GM18517 (cell line): ENCODE data around the gene ZCCHC14.
"Not testable (repeated sequence)": the region's sequence is repeated elsewhere in the genome, so short reads cannot be mapped to it uniquely, and the experiment has no call there.

Experiments
- ATAC-seq: cut with Tn5 transposase; IDR thresholded peaks from one replicate; pipeline ENCODE4 v1.9.1; 2021; ENCODE audit warnings: mild to moderate bottlenecking, moderate library complexity; ENCODE audit not compliant: unreplicated experiment

The ZCCHC14 gene

GRCh38 chr16:87482670-87483069, 10.2 kb downstream of the ZCCHC14 start:
- not testable (repeated sequence) for ATAC-seq

DNA sequence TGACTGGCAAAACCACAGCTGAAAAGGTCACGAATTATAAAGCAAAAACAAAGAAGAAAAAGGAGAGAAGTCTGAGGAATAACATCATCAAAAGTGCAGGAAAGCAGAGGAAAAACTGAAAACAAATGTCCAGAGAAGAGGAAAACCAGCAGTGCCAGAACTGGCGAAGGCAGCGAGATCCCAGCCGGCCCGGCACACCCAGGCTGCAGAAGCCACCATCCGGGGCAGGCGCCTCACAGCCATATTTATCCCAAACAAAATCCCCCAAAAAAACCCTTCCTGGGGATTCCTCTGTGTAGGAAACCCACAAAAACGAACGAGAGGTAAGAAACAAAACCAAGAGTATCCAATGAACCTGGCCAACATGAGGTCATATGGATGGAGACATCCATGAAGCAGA, 10.6 kb downstream of the ZCCHC14 start:
- ATAC-seq = no peak

DNA sequence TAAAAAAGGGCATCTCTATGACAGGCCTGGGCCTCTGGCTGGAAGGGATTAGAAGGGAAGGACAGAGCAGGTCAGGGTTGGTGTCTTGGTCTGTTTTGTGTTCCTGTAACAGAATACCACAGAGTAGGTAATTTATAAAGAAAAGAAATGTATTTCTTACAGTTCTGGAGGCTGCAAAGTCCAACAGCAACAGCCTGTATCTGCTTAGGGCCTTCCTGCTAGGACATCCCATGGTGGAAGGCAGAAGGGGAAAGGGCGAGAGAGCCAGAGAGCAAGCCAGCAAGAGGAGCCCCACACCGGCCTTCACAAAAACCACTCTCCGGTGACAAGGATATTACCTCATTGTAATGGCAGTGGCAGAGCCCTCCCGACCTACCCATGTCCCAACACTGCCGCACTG, 11.1 kb downstream of the ZCCHC14 start:
- ATAC-seq = not testable (repeated sequence)

DNA sequence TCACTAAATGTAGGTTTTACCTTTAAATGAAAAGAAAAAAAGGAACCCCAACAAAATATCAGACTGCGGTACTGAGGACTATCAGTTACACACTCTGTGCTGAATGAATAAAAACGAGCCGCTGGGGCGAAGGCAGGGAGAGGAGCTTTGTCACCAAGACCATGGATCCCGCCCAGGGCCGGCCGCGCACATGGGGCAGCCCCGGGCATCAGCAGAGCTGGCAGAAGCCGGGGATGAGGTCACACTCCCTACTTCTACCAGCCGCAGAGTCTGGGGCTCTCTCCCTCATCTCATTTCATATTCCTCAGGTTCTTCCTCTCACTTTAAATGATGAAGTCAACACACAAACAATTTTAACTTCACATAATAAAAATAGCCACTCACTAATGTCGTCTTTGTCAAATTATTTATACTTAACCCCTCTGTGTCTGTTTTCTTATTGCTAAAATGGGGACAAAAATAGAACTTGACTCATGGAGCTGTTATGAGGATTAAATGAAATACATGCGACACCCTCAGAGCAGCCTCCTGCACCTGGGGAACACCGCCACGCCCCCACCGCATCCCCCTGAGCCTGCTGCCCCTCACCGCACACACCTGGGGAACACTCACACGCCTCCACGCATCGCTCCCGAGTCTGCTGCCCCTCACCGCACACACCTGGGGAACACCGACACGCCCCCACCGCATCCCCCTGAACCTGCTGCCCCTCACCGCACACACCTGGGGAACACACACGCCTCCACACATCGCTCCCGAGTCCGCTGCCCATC, 15.4 kb downstream of the ZCCHC14 start:
- not testable (repeated sequence) for ATAC-seq

DNA sequence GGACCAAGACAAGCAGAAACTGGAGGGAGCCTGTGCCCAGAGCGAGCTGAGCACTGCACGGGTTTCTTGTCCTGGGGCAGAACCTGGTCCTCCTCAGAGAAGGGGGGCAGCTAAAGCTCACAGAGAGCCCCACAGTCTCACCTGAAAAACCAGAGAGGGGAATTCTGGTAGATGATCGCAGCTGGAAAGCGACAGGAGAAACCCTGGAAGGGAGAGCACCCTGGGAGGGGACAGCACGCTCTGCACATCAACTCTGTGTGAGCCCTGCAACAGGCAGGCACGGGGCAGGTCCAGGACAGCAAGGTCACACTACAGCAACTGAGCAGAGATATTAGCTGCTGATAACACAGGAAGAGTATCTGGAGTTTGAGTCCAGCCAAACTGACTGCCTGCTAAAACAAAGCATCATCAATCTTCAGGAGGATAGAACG, 18.2 kb downstream of the ZCCHC14 start:
- no peak for ATAC-seq

DNA sequence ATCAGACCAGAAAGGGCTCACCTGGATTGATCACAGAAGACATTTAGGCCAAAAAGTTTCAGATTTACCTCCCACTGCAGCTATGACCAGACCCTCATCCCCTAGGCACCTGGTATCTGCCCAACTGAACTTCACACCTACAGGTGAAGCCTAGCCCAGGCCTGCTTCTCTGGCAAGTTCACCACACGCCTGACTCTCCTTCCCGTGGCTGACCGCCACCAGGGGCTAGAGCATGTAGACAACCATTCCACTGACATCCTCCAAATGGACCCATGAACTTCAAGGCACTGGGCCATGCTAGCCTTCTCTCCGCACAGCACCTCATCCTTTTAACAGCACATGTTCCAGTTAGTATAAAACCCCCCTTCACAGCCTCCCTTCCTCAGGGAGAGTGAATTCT, 18.8 kb downstream of the ZCCHC14 start:
- no peak for ATAC-seq

DNA sequence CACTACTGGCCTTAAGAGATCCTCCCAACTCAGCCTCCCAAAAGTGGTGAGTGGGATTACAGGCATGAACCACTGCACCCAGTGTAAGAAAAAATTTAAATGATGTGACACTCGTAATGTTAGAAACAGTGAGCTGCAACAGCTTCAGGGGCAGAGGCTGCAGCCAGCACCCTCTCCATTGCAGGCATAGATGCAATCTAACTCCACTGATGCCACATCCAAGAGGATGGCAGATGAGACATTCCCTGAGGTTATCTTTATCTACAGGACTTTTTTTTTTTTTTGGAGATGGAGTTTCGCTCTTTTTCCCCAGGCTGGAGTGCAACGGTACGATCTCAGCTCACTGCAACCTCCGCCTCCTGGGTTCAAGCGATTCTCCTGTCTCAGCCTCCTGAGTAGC, 19.9 kb downstream of the ZCCHC14 start:
- no peak for ATAC-seq

DNA sequence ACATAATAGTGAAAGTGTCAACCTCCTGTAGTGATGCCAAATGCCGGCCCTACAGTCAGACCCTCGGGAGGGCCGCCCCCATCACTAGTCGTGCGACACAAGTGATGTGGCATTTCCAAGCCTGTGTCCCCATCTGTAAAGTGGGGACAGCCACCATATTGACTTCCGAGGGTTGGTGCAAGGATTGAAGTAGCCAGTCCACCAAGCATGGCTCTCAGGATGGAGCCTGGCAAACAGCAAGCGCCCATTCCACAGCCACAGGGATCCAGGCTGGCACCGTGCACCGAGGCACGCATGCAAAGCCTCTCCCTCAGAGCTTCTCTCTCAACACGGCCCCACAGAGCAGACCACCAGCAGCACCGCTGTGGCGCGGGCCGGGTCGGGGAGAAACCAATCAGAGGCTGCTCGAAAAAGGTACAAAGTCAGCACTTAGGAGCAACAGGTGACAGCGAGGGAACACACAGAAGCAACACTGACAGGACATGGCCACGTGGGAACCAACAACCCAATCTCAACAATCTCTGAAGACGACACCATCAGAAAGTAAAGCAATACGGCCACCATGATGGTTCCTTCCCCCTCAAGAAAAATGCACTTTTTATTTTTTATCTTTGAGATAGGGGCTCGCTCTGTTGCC, 20.6 kb downstream of the ZCCHC14 start:
- ATAC-seq = no peak

GRCh38 chr16:87471278-87472141, 21.3 kb downstream of the ZCCHC14 start:
- ATAC-seq = no peak

DNA sequence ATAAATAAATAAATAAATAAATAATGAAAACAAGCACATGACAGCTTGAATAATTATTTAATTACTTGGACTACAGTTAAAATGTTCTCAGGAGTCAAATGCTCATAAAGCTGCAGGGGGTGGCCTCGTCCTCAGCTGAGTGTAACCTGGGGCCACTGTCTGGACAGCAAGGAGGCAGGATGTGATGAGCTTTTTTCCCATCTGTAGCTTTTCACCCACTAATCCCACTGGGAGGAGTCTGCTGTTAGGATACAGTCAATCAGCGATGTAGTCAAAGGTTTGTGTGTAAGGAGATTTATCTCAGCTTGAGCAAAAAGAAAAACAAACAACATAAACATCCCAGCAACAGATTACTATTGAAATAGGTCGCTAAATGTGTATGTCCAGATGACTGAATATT, 22.5 kb downstream of the ZCCHC14 start:
- ATAC-seq = no peak

DNA sequence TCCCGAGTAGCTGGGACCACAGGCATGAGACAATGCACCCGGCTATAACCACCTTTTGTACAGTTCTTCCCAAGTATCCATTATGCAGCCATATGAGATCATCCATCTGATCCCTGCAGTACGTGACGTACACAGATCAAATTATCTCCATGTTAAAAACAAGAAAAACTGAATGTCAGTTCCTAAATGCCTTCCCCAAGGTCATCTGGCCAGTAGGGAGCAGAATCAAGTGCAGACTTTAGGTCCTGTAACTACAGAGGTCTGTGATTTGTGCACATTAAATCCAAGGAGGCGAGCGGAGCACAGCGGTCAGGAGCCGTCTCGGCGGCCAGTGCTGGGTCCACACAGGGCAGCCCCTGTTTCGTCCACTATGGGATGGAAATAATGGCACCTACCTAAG, 23.7 kb downstream of the ZCCHC14 start:
- ATAC-seq = no peak

DNA sequence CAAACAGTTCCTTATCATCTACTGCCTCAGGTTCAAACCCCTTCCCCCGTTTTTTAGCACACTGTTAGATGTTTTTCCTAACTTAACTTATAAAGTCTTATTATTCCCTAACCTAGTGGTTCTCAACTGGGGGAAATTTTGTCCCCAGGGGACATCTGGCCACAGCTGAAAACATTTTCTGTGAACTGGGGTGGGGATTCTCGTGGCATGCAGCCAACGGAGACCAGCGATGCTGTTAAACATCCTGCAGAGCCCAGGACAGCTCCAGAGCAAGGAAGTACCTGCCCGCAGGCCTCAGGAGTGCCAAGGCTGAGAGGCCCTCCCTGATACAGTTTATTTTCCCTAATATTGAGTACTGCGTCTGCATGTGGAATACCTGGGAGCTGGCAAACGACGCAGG, 24.3 kb downstream of the ZCCHC14 start:
- no peak for ATAC-seq

DNA sequence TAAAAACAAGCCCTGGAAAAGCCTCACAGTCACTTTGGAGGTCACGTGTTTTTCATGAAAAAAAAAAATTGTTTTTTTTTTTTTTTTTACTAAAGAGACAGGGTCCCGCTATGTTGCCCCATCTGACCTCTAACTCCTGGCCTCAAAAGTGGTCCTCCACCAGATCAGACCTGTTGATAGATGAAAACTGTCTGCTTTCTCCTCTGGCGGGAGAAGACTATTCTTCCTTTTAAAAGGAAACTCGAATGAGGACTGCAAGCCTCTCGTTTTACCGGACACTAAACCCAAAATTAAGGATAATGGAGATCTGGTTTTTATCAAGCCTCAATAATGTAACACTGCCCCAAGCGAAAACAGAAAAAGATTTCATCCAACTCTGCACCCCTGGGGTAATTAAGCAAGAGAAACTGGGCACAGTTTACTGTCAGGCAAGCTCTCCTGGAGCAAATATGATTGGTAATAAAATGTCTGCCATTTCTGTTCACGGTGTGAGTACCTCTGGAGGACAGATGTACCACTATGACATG, 25.8 kb downstream of the ZCCHC14 start:
- ATAC-seq = no peak

GRCh38 chr16:87465879-87466278, 26.9 kb downstream of the ZCCHC14 start:
- no peak for ATAC-seq

DNA sequence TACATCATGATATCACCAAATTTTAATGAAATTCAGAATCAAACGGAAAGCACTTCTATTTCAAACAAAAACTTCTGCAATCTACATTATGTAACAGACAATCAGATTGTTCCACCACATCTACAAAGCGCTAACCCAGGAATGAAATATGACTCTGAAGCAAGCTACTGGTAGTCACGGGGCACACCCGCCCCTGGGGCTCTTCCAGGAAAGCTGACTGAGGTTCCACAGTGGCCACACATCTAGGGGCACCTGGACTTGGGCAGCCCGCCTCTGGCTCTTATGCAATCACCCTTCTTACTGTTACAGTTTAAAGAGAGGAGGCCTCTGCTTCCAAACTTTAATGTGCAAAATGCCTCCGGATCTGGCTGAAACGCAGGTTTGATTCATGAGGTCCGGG, 27.5 kb downstream of the ZCCHC14 start:
- no peak for ATAC-seq

GRCh38 chr16:87464691-87465300, 28.0 kb downstream of the ZCCHC14 start:
- no peak for ATAC-seq

DNA sequence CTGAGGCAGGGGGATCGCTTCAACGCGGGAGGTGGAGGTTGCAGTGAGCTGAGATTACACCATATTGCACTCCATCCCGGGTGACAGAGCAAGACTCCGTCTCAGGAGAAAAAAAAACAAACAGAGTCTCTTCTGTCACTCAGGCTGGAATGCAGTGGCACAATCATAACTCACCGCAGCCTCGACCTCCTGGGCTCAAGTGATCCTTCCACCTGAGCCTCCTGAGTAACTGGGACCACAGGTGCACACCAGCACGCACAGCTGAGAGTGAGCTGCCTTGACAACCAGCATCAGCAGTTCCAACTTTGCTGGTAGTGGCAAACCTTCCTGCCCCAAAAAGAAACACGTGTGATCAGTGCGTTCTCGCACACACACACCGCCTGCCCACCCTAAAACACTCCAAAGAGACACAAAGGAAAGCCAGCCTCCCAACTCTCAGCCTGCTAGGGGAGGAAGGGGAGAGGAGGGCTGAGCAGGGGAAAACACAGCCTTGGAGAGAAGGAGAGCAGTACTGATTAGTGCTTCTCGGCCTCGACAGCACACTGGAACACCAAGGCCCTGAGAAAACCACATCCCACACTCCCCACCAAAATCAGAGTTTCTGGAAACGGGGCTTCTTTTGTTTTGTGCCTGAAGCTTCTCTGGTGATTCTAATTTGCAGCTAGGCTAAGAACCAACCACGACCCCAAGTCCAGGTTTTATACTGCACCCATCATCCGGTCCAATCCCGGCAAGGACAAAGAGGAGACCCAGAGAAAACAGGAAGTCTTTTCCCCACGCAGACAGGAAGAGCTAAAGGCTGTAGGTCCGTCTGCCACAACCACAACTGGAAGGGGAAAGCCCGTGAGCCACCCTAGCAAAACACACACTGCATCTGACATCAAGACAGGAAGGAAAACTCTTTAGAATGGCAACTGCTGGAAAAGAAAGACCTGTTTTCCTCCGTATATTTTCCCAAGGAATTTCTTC, 28.8 kb downstream of the ZCCHC14 start:
- no peak for ATAC-seq

GRCh38 chr16:87461466-87461991, 31.3 kb downstream of the ZCCHC14 start:
- no peak for ATAC-seq

GRCh38 chr16:87460936-87461335, 31.9 kb downstream of the ZCCHC14 start:
- no peak for ATAC-seq

- no peak for ATAC-seq
Measured at GRCh38 chr16:87459833-87460232, 33.0 kb downstream of the ZCCHC14 start.
